ENCODE data around the gene OCRL. TPM values are rescaled to one million over a fixed set of nuclear protein-coding genes. Genes with fewer than 3 reads are reported as not detected.

The OCRL gene
- total RNA-seq, 1 experiment from 2014 or later, result 24.2 TPM

DNA sequence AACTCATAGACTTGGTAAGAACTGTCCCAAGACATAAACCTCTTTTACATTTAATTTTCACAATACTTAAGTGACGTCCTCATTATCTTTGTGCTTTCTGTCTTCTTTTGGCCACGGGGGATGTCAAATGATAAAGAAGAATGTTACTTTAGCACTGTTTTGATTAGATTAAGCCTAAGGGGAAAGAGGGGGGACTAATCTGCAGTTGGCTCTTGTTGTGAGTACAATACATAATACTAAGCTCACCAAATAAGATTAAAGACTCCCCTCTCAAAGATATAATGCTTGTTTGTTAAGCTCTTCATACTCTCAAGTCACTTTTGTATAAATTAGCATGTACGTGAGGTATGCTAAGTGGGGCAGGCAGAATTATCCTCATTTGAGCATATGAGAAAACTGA lies 36.5 kb downstream of the OCRL start:
- intact Hi-C loops (cut with micrococcal nuclease; ENCODE audit: unreplicated experiment), result no loop called here
- no peaks in the 10 kb centered on the region for H3K4me1 ChIP-seq
- no peaks in the 10 kb centered on the region for H3K27me3 Mint-ChIP-seq (ENCODE audit: insufficient read depth, unreplicated experiment)
- no peaks in the 10 kb centered on the region for H3K4me1 Mint-ChIP-seq (ENCODE audit: low read depth, unreplicated experiment)
- no peaks in the 10 kb centered on the region for H3K9me3 Mint-ChIP-seq (ENCODE audit: unreplicated experiment)
- ChIA-PET CTCF (no interaction called here), POLR2A (no interaction called here)
- no peaks in the 10 kb centered on the region for H3K27me3 ChIP-seq (replicated peaks; ENCODE audit: control insufficient read depth, insufficient read depth, low read length)
- H3K4me3 Mint-ChIP-seq (ENCODE audit: unreplicated experiment), result no peak overlapping the region
- peaks cover 17% of the 10 kb centered on the region for H3K36me3 Mint-ChIP-seq (ENCODE audit: insufficient read depth, unreplicated experiment)
- no peaks in the 10 kb centered on the region; the same call in 1 of the 2 replicates for H3K36me3 ChIP-seq (ENCODE audit: control insufficient read depth, insufficient read depth, low read length)
- no peak overlapping the region for H3K27ac Mint-ChIP-seq (ENCODE audit: unreplicated experiment)
- no peak overlapping the region for H3K4me3 ChIP-seq (ENCODE audit: low read depth, low read length)
- BruUV-seq (replicated peaks), result no TSS peak
- TF ChIP-seq CTCF (IDR thresholded peaks at IDR 0.05; ENCODE audit: insufficient read depth in 1 of 2, low read depth in 1 of 2, low read length in 1 of 2, severe bottlenecking in 1 of 2, unreplicated experiment in 1 of 2), result no peak
- DNase-seq, result no peak
- H3K9me3 ChIP-seq, result no peaks in the 10 kb centered on the region

- Histone ChIP-seq H3K4me3 (ENCODE audit: low read depth, low read length) (no peak overlapping the region), H3K4me1 (no peaks in the 10 kb centered on the region), H3K36me3 (ENCODE audit: control insufficient read depth, insufficient read depth, low read length) (no peaks in the 10 kb centered on the region; the same call in 1 of the 2 replicates), H3K9me3 (no peaks in the 10 kb centered on the region), H3K27me3 (replicated peaks; ENCODE audit: control insufficient read depth, insufficient read depth, low read length) (no peaks in the 10 kb centered on the region)
- intact Hi-C loops (cut with micrococcal nuclease; ENCODE audit: unreplicated experiment), result no loop called here
- Mint-ChIP-seq H3K4me1 (ENCODE audit: low read depth, unreplicated experiment) (no peaks in the 10 kb centered on the region), H3K36me3 (ENCODE audit: insufficient read depth, unreplicated experiment) (peaks cover 17% of the 10 kb centered on the region), H3K27ac (ENCODE audit: unreplicated experiment) (no peak overlapping the region), H3K27me3 (ENCODE audit: insufficient read depth, unreplicated experiment) (no peaks in the 10 kb centered on the region), H3K9me3 (ENCODE audit: unreplicated experiment) (no peaks in the 10 kb centered on the region), H3K4me3 (ENCODE audit: unreplicated experiment) (no peak overlapping the region)
- ChIA-PET CTCF (no interaction called here), POLR2A (no interaction called here)
- no peak for DNase-seq
- no TSS peak for BruUV-seq (replicated peaks)
- no peak for TF ChIP-seq CTCF (IDR thresholded peaks at IDR 0.05; ENCODE audit: insufficient read depth in 1 of 2, low read depth in 1 of 2, low read length in 1 of 2, severe bottlenecking in 1 of 2, unreplicated experiment in 1 of 2)
Observed at GRCh38 chrX:129577473-129577872, 37.4 kb downstream of the OCRL start.

DNA sequence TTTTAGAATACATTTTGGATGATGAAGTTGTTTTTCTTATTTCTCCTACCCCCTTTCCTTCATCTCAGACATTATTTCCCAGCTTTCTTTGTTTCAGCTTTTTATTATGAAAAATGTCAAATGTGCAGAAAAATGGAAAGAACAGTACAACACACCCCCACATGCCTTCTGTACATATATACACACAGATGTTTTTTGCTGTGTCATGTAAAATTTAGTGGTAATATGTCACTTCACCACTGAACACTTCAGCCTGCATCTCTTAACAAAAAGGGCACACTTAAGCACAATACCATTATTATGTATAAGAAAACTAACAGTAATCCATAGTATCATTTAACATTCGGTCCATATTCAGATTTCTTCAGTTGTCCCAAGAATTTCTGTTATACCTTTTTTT lies 37.8 kb downstream of the OCRL start:
- Mint-ChIP-seq H3K27me3 (ENCODE audit: insufficient read depth, unreplicated experiment) (no peaks in the 10 kb centered on the region), H3K27ac (ENCODE audit: unreplicated experiment) (no peak overlapping the region), H3K4me1 (ENCODE audit: low read depth, unreplicated experiment) (no peaks in the 10 kb centered on the region), H3K4me3 (ENCODE audit: unreplicated experiment) (no peak overlapping the region), H3K36me3 (ENCODE audit: insufficient read depth, unreplicated experiment) (peaks cover 17% of the 10 kb centered on the region), H3K9me3 (ENCODE audit: unreplicated experiment) (no peaks in the 10 kb centered on the region)
- Histone ChIP-seq H3K36me3 (ENCODE audit: control insufficient read depth, insufficient read depth, low read length) (no peaks in the 10 kb centered on the region), H3K4me3 (ENCODE audit: low read depth, low read length) (no peak overlapping the region), H3K4me1 (no peaks in the 10 kb centered on the region), H3K27me3 (replicated peaks; ENCODE audit: control insufficient read depth, insufficient read depth, low read length) (no peaks in the 10 kb centered on the region), H3K9me3 (no peaks in the 10 kb centered on the region)
- CTCF ChIA-PET, result no interaction called here
- no peak for DNase-seq
- intact Hi-C loops (cut with micrococcal nuclease; ENCODE audit: unreplicated experiment), result no loop called here
- TF ChIP-seq CTCF (IDR thresholded peaks at IDR 0.05; ENCODE audit: insufficient read depth in 1 of 2, low read depth in 1 of 2, low read length in 1 of 2, severe bottlenecking in 1 of 2, unreplicated experiment in 1 of 2), result no peak
- POLR2A ChIA-PET, result no interaction called here
- BruUV-seq (replicated peaks), result no TSS peak
